ENCODE results near the gene PGK2.
"Not testable (repeated sequence)": the region's sequence is repeated elsewhere in the genome, so short reads cannot be mapped to it uniquely, and the experiment has no call there.

PGK2 gene

DNA sequence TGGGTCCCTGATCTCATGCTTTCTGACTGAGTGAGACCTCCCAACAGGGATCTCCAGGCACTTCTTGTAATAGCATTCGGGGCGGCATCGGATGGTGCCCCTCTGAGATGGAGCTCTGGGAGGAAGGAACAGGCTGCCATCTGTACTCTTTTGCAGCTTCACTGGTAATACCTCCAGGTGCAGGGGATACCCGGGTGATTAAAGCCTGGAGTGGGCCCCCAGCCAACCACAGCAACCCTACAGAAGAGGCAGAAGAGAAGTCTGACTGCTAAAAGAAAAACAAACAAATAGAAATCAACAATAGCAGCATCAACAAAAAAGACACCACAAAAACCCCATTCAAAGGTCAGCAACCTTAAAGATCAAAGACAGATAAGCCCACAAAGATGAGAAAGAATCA, 19.1 kb upstream of the PGK2 start:
- DNase-seq (ENCODE audit: low read depth, low spot score): no peak
- H3K4me3 ChIP-seq (ENCODE audit: low read depth, low read length): no peak overlapping the region
- in situ Hi-C loops (cut with HindIII; ENCODE audit: low sequenced_read_pairs): no loop called here
- TF ChIP-seq, protein P1, sequence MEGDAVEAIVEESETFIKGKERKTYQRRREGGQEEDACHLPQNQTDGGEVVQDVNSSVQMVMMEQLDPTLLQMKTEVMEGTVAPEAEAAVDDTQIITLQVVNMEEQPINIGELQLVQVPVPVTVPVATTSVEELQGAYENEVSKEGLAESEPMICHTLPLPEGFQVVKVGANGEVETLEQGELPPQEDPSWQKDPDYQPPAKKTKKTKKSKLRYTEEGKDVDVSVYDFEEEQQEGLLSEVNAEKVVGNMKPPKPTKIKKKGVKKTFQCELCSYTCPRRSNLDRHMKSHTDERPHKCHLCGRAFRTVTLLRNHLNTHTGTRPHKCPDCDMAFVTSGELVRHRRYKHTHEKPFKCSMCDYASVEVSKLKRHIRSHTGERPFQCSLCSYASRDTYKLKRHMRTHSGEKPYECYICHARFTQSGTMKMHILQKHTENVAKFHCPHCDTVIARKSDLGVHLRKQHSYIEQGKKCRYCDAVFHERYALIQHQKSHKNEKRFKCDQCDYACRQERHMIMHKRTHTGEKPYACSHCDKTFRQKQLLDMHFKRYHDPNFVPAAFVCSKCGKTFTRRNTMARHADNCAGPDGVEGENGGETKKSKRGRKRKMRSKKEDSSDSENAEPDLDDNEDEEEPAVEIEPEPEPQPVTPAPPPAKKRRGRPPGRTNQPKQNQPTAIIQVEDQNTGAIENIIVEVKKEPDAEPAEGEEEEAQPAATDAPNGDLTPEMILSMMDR (IDR thresholded peaks at IDR 0.05; ENCODE audit: low read depth, low read length): no peak

DNA sequence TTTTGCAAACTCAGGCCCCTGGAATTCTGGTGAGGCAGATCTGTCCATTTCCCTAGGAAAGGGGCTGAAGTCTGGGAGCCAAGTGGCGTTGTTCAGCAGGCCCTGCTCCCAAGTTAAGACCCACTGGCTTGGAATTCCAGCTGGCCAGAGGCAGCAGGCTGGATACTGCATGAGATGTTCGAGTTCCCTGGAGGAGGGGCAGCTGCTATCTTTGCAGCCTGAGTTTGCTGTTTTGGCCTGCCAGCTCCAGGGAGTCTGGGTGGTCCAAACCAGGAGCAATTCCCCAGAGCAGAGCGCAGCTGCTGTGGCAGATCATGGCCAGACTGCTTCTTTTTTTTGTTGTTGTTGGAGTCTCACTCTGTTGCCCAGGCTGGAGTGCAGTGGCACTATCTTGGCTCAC, 18.2 kb upstream of the PGK2 start:
- TF ChIP-seq, protein P1 (IDR thresholded peaks at IDR 0.05; ENCODE audit: low read depth, low read length): no peak
- in situ Hi-C loops (cut with HindIII; ENCODE audit: low sequenced_read_pairs): no loop called here
- H3K4me3 ChIP-seq (ENCODE audit: low read depth, low read length): no peak overlapping the region
- no peak for DNase-seq (ENCODE audit: low read depth, low spot score)

DNA sequence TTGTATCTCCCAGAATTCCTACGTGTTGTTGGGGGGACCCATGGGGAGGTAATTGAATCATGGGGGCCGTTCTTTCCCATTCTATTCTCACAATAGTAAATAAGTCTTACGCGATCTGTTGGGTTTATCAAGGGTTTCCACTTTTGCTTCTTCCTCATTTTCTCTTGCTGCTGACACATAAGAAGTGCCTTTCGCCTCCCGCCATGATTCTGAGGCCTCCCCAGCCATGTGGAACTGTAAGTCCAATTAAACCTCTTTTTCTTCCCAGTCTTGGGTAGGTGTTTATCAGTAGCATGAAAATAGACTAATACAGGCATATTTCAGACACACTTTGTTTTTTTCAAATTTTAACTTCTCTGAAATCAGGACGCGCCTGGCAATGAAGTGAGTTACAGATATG, 14.4 kb upstream of the PGK2 start:
- in situ Hi-C loops (cut with HindIII; ENCODE audit: low sequenced_read_pairs): no loop called here
- TF ChIP-seq, protein P1 (IDR thresholded peaks at IDR 0.05; ENCODE audit: low read depth, low read length): no peak
- no peak overlapping the region for H3K4me3 ChIP-seq (ENCODE audit: low read depth, low read length)
- DNase-seq (ENCODE audit: low read depth, low spot score): no peak

DNA sequence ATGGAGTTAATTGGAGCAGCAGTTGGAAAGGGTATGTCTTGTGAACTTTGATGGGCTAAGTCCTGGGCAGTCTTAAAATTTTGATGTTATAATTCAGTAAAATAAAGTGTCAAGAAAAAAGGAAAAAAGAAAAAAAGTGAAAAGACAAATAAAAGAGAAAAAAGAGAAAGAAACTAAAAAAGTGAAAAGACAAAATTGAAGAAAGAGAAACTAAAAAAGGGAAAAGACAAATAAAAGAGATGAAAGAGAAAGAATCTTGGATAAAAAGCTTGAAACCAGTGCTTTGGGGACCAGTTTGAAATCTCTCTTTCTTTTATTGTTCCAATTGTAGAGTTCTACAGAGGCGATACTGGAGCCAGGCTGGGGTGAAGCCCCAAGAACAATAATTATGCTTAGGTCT, 12.0 kb upstream of the PGK2 start:
- H3K4me3 ChIP-seq (ENCODE audit: low read depth, low read length): no peak overlapping the region
- TF ChIP-seq, protein P1 (IDR thresholded peaks at IDR 0.05; ENCODE audit: low read depth, low read length): no peak
- in situ Hi-C loops (cut with HindIII; ENCODE audit: low sequenced_read_pairs): no loop called here
- no peak for DNase-seq (ENCODE audit: low read depth, low spot score)

DNA sequence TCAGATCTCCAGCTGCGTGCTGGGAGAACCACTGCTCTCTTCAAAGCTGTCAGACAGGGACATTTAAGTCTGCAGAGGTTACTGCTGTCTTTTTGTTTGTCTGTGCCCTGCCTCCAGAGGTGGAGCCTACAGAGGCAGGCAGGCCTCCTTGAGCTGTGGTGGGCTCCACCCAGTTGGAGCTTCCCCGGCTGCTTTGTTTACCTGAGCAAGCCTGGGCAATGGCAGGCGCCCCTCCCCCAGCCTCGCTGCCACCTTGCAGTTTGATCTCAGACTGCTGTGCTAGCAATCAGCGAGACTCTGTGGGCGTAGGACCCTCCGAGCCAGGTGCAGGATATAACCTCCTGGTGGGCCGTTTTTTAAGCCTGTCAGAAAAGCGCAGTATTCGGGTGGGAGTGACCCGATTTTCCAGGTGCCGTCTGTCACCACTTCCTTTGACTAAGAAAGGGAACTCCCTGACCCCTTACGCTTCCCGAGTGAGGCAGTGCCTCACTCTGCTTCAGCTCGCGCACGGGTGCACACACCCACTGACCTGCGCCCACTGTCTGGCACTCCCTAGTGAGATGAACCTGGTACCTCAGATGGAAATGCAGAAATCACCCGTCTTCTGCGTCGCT, 9.9 kb upstream of the PGK2 start:
- in situ Hi-C loops (cut with HindIII; ENCODE audit: low sequenced_read_pairs); DNase-seq (ENCODE audit: low read depth, low spot score); H3K4me3 ChIP-seq (ENCODE audit: low read depth, low read length): not testable (repeated sequence)

DNA sequence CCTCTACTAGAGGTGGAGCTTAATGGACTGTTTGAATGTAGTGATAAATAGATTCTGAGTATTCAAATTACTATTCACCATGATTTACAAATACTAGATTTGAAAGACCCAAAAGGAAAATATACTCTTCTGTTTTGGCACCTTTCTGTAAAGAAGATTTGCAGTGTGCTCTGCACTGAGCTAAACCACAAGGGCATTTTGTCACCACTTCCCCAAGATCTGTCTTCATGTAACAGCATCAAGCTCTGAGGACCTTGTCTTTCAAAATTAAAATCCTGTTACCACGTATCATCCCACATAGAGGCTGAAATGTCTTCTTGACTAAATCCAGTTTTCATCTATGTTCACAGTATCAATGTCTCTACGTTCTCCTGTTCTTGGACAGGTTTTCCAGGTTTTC, 3.3 kb upstream of the PGK2 start:
- H3K4me3 ChIP-seq (ENCODE audit: low read depth, low read length): no peak overlapping the region
- in situ Hi-C loops (cut with HindIII; ENCODE audit: low sequenced_read_pairs): no loop called here
- DNase-seq (ENCODE audit: low read depth, low spot score): no peak
- TF ChIP-seq, protein P1 (IDR thresholded peaks at IDR 0.05; ENCODE audit: low read depth, low read length): no peak

DNA sequence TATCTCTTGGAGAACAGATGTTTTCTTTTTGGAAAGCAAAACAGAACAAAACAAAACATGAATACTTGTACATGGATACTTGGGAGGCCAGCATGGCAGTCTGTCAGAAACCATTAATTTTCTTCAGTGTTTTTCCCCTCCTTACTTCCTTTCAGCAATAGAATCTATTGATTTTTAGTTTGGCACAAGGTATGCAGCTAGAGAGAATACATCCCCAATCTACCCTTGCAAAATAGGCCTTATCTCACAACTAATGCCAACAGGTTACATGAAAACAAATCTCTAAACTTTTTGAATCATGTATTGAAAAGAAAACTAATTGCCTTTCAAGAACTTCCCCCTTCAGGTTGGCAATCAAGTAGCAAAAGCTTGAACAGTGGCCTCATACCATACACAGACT, 2.8 kb downstream of the PGK2 start:
- TF ChIP-seq, protein P1 (IDR thresholded peaks at IDR 0.05; ENCODE audit: low read depth, low read length): no peak
- H3K4me3 ChIP-seq (ENCODE audit: low read depth, low read length): no peak overlapping the region
- in situ Hi-C loops (cut with HindIII; ENCODE audit: low sequenced_read_pairs): no loop called here
- no peak for DNase-seq (ENCODE audit: low read depth, low spot score)

Data from astrocyte of the spinal cord (primary cell).